ENCODE measurements around the gene ACOX1. TPM values are rescaled to one million over a fixed set of nuclear protein-coding genes. Genes with fewer than 3 reads are reported as not detected.
"Not testable (repeated sequence)": the region's sequence is repeated elsewhere in the genome, so short reads cannot be mapped to it uniquely, and the experiment has no call there.

The ACOX1 gene
- total RNA-seq, 1 donor from 2014 or later: 52.9 TPM

DNA sequence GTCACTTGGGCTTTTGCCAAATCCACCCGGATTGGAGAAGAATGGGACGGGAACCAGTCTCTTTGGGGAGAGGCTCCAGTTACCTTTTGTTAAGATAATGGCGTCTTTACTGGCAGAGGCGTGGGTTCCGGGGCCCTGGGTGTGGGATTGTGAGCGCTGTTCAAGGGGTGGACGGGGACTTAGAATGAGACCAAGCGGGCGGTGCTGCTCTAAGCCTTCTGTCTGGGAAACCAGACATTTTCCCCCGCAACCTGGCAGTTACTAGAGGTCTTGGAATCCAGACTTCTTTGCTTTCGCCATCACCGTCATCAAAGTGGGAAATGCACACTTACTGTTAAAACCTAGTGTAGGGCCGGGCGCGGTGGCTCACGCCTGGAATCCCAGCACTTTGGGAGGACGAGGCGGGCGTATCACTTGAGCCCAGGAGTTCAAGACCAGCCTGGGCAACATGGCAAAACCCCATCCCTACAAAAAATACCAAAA is 780 bp upstream of the ACOX1 start:
- Mint-ChIP-seq H3K4me3 (ENCODE audit: unreplicated experiment) (peak overlapping the region; percentile 98), H3K27me3 (ENCODE audit: unreplicated experiment) (no peaks in the 10 kb centered on the region), H3K9me3 (ENCODE audit: unreplicated experiment) (peaks cover 5% of the 10 kb centered on the region), H3K4me1 (ENCODE audit: low read depth, unreplicated experiment) (peaks cover 16% of the 10 kb centered on the region), H3K27ac (ENCODE audit: unreplicated experiment) (peak overlapping the region; percentile 100), H3K36me3 (ENCODE audit: unreplicated experiment) (no peaks in the 10 kb centered on the region)
- DNase-seq: no peak
- TF ChIP-seq, protein P1, sequence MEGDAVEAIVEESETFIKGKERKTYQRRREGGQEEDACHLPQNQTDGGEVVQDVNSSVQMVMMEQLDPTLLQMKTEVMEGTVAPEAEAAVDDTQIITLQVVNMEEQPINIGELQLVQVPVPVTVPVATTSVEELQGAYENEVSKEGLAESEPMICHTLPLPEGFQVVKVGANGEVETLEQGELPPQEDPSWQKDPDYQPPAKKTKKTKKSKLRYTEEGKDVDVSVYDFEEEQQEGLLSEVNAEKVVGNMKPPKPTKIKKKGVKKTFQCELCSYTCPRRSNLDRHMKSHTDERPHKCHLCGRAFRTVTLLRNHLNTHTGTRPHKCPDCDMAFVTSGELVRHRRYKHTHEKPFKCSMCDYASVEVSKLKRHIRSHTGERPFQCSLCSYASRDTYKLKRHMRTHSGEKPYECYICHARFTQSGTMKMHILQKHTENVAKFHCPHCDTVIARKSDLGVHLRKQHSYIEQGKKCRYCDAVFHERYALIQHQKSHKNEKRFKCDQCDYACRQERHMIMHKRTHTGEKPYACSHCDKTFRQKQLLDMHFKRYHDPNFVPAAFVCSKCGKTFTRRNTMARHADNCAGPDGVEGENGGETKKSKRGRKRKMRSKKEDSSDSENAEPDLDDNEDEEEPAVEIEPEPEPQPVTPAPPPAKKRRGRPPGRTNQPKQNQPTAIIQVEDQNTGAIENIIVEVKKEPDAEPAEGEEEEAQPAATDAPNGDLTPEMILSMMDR (IDR thresholded peaks at IDR 0.05; ENCODE audit: partially characterized antibody, unreplicated experiment): no peak

DNA sequence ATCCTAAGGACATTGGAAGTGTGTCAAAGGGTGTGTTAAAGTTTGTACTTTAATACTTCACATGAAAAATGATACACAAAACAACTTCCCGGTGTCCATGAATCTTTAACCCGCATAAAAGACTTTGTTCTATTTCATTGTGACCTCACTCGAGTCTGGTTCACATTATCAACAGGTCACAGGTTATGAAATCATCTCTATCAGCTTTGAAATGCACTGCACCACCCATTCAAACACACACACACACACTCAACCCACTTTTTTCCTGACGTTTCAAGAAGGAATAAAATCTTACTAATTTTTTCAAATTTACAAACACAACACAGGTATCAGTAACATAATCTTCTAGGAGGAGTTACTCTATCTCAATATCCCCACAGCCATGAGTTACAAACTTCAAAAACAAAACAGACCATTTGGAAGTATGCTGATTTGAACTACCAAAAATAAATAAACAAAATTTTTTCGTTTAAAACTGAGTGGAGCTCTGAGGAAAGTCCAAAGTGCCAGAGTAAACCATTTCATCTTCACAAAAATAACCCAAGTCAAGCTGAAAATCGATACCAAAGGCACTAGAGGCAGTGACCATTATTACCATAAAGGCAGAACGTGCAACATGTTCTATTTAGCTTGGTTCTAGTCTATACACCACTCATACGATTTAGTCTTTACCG is 2.7 kb downstream of the ACOX1 start:
- TF ChIP-seq, protein P1 (IDR thresholded peaks at IDR 0.05; ENCODE audit: partially characterized antibody, unreplicated experiment): no peak
- peak overlapping the region; percentile 82 for H3K4me3 Mint-ChIP-seq (ENCODE audit: unreplicated experiment)
- H3K4me1 Mint-ChIP-seq (ENCODE audit: low read depth, unreplicated experiment): peaks cover 16% of the 10 kb centered on the region
- peaks cover 2% of the 10 kb centered on the region for H3K27me3 Mint-ChIP-seq (ENCODE audit: unreplicated experiment)
- DNase-seq: no peak
- H3K9me3 Mint-ChIP-seq (ENCODE audit: unreplicated experiment): peaks cover 5% of the 10 kb centered on the region
- H3K36me3 Mint-ChIP-seq (ENCODE audit: unreplicated experiment): no peaks in the 10 kb centered on the region
- no peak overlapping the region for H3K27ac Mint-ChIP-seq (ENCODE audit: unreplicated experiment)

DNA sequence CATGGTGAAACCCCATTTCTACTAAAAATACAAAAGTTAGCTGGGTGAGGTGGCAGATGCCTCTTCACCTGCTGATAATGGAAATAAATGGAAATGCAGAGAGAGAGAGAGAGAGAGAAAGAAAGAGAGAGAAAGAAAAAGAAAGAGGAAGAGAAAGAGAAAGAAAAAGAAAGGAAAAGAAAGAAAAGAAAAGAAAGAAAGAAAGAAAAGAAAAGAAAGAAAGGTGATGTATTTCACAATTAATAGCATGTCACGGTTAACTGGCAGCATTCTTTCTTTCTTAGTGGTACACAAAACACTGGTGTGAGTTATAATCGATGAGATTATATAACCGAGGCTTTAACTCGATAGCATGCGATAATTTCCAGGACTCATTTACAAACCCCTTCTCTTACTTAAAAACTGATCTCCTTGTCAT is 3.2 kb downstream of the ACOX1 start:
- Mint-ChIP-seq H3K4me3 (ENCODE audit: unreplicated experiment) (peak overlapping the region; percentile 64), H3K4me1 (ENCODE audit: low read depth, unreplicated experiment) (peaks cover 14% of the 10 kb centered on the region), H3K27ac (ENCODE audit: unreplicated experiment) (no peak overlapping the region), H3K27me3 (ENCODE audit: unreplicated experiment) (peaks cover 2% of the 10 kb centered on the region), H3K9me3 (ENCODE audit: unreplicated experiment) (peaks cover 7% of the 10 kb centered on the region), H3K36me3 (ENCODE audit: unreplicated experiment) (no peaks in the 10 kb centered on the region)
- DNase-seq: no peak
- TF ChIP-seq, protein P1 (IDR thresholded peaks at IDR 0.05; ENCODE audit: partially characterized antibody, unreplicated experiment): no peak

DNA sequence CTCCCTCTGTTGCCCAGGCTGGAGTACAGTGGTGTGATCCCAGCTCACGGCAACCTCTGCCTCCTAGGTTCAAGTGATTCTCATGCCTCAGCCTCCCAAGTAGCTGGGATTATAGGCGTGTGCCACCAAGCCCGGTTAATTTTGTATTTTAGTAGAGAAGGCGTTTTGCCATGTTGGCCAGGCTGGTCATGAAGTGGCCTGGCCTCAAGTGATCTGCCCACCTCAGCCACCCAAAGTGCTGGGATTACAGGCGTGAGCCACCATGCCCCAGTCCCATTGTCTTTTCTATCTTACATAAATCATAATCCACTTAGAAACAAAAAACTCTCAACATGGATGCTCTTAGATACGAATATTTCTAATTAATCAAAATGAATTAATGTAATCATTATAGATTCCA is 3.8 kb downstream of the ACOX1 start:
- Mint-ChIP-seq H3K4me3 (ENCODE audit: unreplicated experiment) (peak overlapping the region; percentile 64), H3K4me1 (ENCODE audit: low read depth, unreplicated experiment) (peaks cover 14% of the 10 kb centered on the region)
- H3K27me3 Mint-ChIP-seq (ENCODE audit: unreplicated experiment); H3K36me3 Mint-ChIP-seq (ENCODE audit: unreplicated experiment); H3K27ac Mint-ChIP-seq (ENCODE audit: unreplicated experiment); H3K9me3 Mint-ChIP-seq (ENCODE audit: unreplicated experiment); DNase-seq: not testable (repeated sequence)

DNA sequence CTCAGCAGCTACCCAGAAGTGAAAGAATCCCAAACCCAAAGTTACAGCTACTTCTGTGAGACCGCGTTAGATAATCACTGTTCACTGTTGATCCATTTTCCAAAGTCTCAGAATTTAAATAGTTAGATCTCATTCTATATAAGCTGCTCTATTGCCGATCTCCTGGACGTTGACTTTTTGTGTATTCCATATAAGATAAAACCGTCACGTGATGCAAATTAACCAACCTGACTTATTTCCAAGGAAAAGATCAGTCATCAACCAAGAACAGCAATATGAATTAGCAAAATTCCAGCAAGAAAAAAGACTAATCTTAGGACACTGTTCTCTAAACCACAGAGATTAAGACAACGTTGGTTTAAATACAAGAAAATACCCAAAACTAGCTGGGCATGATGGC is 8.3 kb downstream of the ACOX1 start:
- Mint-ChIP-seq H3K4me1 (ENCODE audit: low read depth, unreplicated experiment) (peaks cover under 1% of the 10 kb centered on the region), H3K4me3 (ENCODE audit: unreplicated experiment) (no peak overlapping the region), H3K27ac (ENCODE audit: unreplicated experiment) (no peak overlapping the region), H3K36me3 (ENCODE audit: unreplicated experiment) (no peaks in the 10 kb centered on the region), H3K27me3 (ENCODE audit: unreplicated experiment) (peaks cover 2% of the 10 kb centered on the region), H3K9me3 (ENCODE audit: unreplicated experiment) (peaks cover 1% of the 10 kb centered on the region)
- TF ChIP-seq, protein P1 (IDR thresholded peaks at IDR 0.05; ENCODE audit: partially characterized antibody, unreplicated experiment): no peak
- no peak for DNase-seq

All from glutamatergic neuron (in vitro differentiated cells).